ENCODE results near the gene GPM6B. TPM values are rescaled to one million over a fixed set of nuclear protein-coding genes. Genes with fewer than 3 reads are reported as not detected.

The GPM6B gene
- total and polyA plus RNA-seq, 2 experiments from 2014 or later = 82.6 to 95.4 TPM

- Histone ChIP-seq H3K9me2 (ENCODE audit: insufficient read depth) (no peaks in the 10 kb centered on the region), H3K79me2 (replicated peaks; ENCODE audit: insufficient read depth) (peaks cover 11% of the 10 kb centered on the region; the same call in 1 of the 2 replicates), H2AFZ (no peak overlapping the region), H3K4me3 (no peak overlapping the region), H3K4me2 (no peak overlapping the region), H3K36me3 (ENCODE audit: insufficient read depth) (no peaks in the 10 kb centered on the region), H4K20me1 (replicated peaks; ENCODE audit: insufficient read depth) (no peaks in the 10 kb centered on the region), H3K27ac (ENCODE audit: low read depth) (no peak overlapping the region), H3K27me3 (ENCODE audit: insufficient read depth) (no peaks in the 10 kb centered on the region), H3F3A (replicated peaks; ENCODE audit: low read depth) (no peaks in the 10 kb centered on the region), H3K4me1 (ENCODE audit: insufficient read depth) (no peaks in the 10 kb centered on the region)
- no peak for TF ChIP-seq STAT1 (IDR thresholded peaks at IDR 0.05; ENCODE audit: unreplicated experiment)
- TF ChIP-seq ZNF331 (CRISPR knock-in tag; IDR thresholded peaks at IDR 0.05; ENCODE audit: low read depth) = no peak
- TF ChIP-seq CREB1 (CRISPR knock-in tag; IDR thresholded peaks at IDR 0.05; ENCODE audit: low read depth) = no peak
- no peak for TF ChIP-seq REST (IDR thresholded peaks at IDR 0.05; ENCODE audit: unreplicated experiment)
- no peak for TF ChIP-seq CTCF (conservative IDR thresholded peaks at IDR 0.05; ENCODE audit: low read depth in 2 of 2)
- TF ChIP-seq NANOG (IDR thresholded peaks at IDR 0.05; ENCODE audit: borderline replicate concordance) = no peak
- no peak overlapping the region for H3K27ac Mint-ChIP-seq
- no peak for DNase-seq (ENCODE audit: low spot score)
- no peak for ATAC-seq
- H3K36me3 Mint-ChIP-seq (ENCODE audit: low read depth) = peaks cover 16% of the 10 kb centered on the region; the same call in 2 of the 3 replicates
- H3K4me1 Mint-ChIP-seq = peaks cover 15% of the 10 kb centered on the region
- H3K9me3 Mint-ChIP-seq = no peaks in the 10 kb centered on the region; the same call in 2 of the 3 replicates
- H3K27me3 Mint-ChIP-seq (ENCODE audit: insufficient read depth, low read depth, poor library complexity) = no peaks in the 10 kb centered on the region
- H3K4me3 Mint-ChIP-seq = no peak overlapping the region
These were observed 9.9 kb upstream of the GPM6B start for GRCh38 chrX:13826770-13827169.

DNA sequence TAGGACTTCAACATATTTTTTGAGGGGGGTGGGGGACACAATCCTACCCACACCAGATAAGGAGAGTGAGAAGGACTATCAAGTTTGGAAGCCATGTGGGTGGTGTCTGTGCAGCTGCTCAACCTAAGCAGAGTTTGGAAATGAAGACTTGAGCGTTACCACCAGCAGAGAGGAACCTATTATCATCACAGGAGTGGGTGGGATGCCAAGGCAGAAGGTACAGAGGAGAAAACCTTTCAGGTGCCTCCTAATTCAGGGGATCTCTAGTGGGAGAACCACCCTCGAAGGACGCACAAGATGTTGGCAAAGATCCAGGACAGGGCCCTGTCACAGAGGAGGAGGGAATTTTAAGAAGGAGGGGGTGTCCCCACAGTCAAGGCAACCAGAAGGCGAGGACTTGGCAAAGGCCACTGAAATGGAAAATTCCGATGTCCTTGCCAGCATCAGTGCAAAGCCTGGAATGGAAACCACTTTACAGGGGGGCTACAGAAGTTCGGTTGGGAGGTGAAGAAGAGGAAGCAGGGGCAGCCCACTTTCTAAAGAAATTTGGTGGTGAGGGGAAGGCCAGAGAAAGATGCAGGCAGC, 8.4 kb upstream of the GPM6B start:
- Histone ChIP-seq H3K27me3 (ENCODE audit: insufficient read depth) (no peaks in the 10 kb centered on the region), H3K9me2 (ENCODE audit: insufficient read depth) (no peaks in the 10 kb centered on the region), H3K4me3 (no peak overlapping the region), H3K36me3 (ENCODE audit: insufficient read depth) (no peaks in the 10 kb centered on the region), H2AFZ (no peak overlapping the region), H3K4me1 (ENCODE audit: insufficient read depth) (no peaks in the 10 kb centered on the region), H3K4me2 (no peak overlapping the region), H3K27ac (ENCODE audit: low read depth) (no peak overlapping the region), H3F3A (replicated peaks; ENCODE audit: low read depth) (no peaks in the 10 kb centered on the region), H3K79me2 (replicated peaks; ENCODE audit: insufficient read depth) (peaks cover 6% of the 10 kb centered on the region; the same call in 1 of the 2 replicates), H4K20me1 (replicated peaks; ENCODE audit: insufficient read depth) (no peaks in the 10 kb centered on the region)
- Mint-ChIP-seq H3K4me3 (no peak overlapping the region), H3K27ac (no peak overlapping the region), H3K27me3 (ENCODE audit: insufficient read depth, low read depth, poor library complexity) (no peaks in the 10 kb centered on the region), H3K4me1 (peaks cover 7% of the 10 kb centered on the region), H3K9me3 (no peaks in the 10 kb centered on the region; the same call in 2 of the 3 replicates), H3K36me3 (ENCODE audit: low read depth) (peaks cover 16% of the 10 kb centered on the region; the same call in 2 of the 3 replicates)
- no peak for TF ChIP-seq EZH2 (IDR thresholded peaks at IDR 0.05; ENCODE audit: low read depth, unreplicated experiment)
- TF ChIP-seq CREB1 (CRISPR knock-in tag; IDR thresholded peaks at IDR 0.05; ENCODE audit: low read depth) = no peak
- TF ChIP-seq EZH2phosphoT487 (IDR thresholded peaks at IDR 0.05; ENCODE audit: unreplicated experiment) = no peak
- TF ChIP-seq, protein P1, sequence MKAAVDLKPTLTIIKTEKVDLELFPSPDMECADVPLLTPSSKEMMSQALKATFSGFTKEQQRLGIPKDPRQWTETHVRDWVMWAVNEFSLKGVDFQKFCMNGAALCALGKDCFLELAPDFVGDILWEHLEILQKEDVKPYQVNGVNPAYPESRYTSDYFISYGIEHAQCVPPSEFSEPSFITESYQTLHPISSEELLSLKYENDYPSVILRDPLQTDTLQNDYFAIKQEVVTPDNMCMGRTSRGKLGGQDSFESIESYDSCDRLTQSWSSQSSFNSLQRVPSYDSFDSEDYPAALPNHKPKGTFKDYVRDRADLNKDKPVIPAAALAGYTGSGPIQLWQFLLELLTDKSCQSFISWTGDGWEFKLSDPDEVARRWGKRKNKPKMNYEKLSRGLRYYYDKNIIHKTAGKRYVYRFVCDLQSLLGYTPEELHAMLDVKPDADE (IDR thresholded peaks at IDR 0.05) = no peak
- no peak for TF ChIP-seq STAT1 (IDR thresholded peaks at IDR 0.05; ENCODE audit: unreplicated experiment)
- no peak for TF ChIP-seq JUNB (IDR thresholded peaks at IDR 0.05; ENCODE audit: unreplicated experiment)
- no peak for TF ChIP-seq REST (IDR thresholded peaks at IDR 0.05; ENCODE audit: unreplicated experiment)
- TF ChIP-seq ZNF331 (CRISPR knock-in tag; IDR thresholded peaks at IDR 0.05; ENCODE audit: low read depth) = no peak
- DNase-seq (ENCODE audit: low spot score) (no peak), ATAC-seq (no peak)

Measured in GM23338 (cell line).